H1 (cell line): Measurements from ENCODE around the gene SNAPC1. TPM values are rescaled to one million over a fixed set of nuclear protein-coding genes. Genes with fewer than 3 reads are reported as not detected.

Source experiments
- BRCA1 ChIP-seq: IDR thresholded peaks from 2 replicates; pipeline ENCODE4 v1.6.1; 2012; ENCODE audit warnings: low read depth, low read length, improper control_type of control experiment
- CHD1 ChIP-seq: IDR thresholded peaks from 2 replicates; pipeline ENCODE4 v1.6.1; 2012; ENCODE audit warnings: low read depth, low read length, improper control_type of control experiment
- KDM4A ChIP-seq: IDR thresholded peaks from one replicate; pipeline ENCODE4 v1.7.1; 2012; ENCODE audit warnings: low read depth, mild to moderate bottlenecking, moderate library complexity, low read length, inconsistent platforms; ENCODE audit not compliant: severe bottlenecking
- NANOG ChIP-seq: IDR thresholded peaks from 2 replicates; pipeline ENCODE4 v1.6.1; 2011; ENCODE audit warnings: low read length, low read depth, mild to moderate bottlenecking, inconsistent platforms; ENCODE audit not compliant: insufficient read depth, poor library complexity, severe bottlenecking
- NRF1 ChIP-seq: IDR thresholded peaks from 2 replicates; pipeline ENCODE4 v1.6.1; 2011; ENCODE audit warnings: mild to moderate bottlenecking, low read depth, low read length, improper control_type of control experiment
- POLR2AphosphoS5 ChIP-seq: IDR thresholded peaks from 2 replicates; pipeline ENCODE4 v1.6.1; 2011; ENCODE audit warnings: low read depth, low read length
- SIX5 ChIP-seq: IDR thresholded peaks from 2 replicates; pipeline ENCODE4 v1.6.1; 2011; ENCODE audit warnings: mild to moderate bottlenecking, low read depth, low read length
- SP1 ChIP-seq: IDR thresholded peaks from 2 replicates; pipeline ENCODE4 v1.6.1; 2011; ENCODE audit warnings: low read depth, low read length
- SP2 ChIP-seq: IDR thresholded peaks from 2 replicates; pipeline ENCODE4 v1.6.1; 2012; ENCODE audit warnings: mild to moderate bottlenecking, low read length, inconsistent platforms
- TAF7 ChIP-seq: optimal IDR thresholded peaks from 2 replicates; pipeline ENCODE3; 2011; ENCODE audit warnings: low read depth, mild to moderate bottlenecking, inconsistent platforms, low read length, moderate library complexity, borderline replicate concordance
- polyA plus RNA-seq, 7 experiments: library from polyadenylated mRNA; depleted of rRNA in 3 of 7; stranded (reverse) in 5 of 7; unstranded in 2 of 7; fragments of >200 nt in 5 of 7; fragments of 200-250 nt in 2 of 7; gene quantifications; 1 replicate in 5 of 7; 2 replicates in 1 of 7; 4 replicates in 1 of 7; pipeline versions ENCODE4 v1.2.1 to v1.2.3, GENCODE V29; 2011 to 2013; ENCODE audit warnings: missing spikeins in 2 of 7, mixed read lengths in 2 of 7
- total RNA-seq: library from RNA; stranded (reverse); fragmentation: NEBNext Ultra II Directional; extraction: Animal tissue kit (Norgen Biotek cat#: 25700); gene quantifications from 2 replicates; pipeline ENCODE4 v1.2.1, GENCODE V29; 2021
- TF ChIP-seq, protein P1 (sequence below): fragments of 300-600 bp; sonication (generic); IDR thresholded peaks from 2 replicates; pipeline ENCODE4 v1.7.1; 2012; ENCODE audit warnings: low read length, moderate library complexity, mild to moderate bottlenecking, inconsistent platforms; ENCODE audit not compliant: insufficient replicate concordance

SNAPC1 gene
- total and polyA plus RNA-seq, 2 of the 8 experiments (the other 6 are each of a cell fraction or from before 2014, with no cell fraction given): 5.8 to 11.1 TPM

DNA sequence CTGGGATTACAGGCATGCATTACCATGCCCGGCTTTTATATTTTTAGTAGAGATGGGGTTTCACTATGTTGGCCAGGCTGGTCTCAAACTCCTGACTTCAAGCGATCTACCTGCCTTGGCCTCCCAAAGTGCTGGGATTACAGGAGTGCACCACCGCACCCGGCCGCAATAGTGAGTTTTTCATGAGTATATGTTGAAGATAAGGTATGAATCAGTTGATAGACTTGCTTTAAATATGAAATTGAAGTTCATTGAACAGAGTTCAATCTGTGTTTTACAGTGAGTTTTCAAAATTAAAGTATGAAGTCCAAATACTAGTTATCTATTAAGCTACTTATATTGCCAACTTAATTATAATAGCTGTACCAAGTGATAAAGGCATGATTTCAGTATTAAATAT lies 35.1 kb downstream of the SNAPC1 start (continued):
- TF ChIP-seq, protein P1, sequence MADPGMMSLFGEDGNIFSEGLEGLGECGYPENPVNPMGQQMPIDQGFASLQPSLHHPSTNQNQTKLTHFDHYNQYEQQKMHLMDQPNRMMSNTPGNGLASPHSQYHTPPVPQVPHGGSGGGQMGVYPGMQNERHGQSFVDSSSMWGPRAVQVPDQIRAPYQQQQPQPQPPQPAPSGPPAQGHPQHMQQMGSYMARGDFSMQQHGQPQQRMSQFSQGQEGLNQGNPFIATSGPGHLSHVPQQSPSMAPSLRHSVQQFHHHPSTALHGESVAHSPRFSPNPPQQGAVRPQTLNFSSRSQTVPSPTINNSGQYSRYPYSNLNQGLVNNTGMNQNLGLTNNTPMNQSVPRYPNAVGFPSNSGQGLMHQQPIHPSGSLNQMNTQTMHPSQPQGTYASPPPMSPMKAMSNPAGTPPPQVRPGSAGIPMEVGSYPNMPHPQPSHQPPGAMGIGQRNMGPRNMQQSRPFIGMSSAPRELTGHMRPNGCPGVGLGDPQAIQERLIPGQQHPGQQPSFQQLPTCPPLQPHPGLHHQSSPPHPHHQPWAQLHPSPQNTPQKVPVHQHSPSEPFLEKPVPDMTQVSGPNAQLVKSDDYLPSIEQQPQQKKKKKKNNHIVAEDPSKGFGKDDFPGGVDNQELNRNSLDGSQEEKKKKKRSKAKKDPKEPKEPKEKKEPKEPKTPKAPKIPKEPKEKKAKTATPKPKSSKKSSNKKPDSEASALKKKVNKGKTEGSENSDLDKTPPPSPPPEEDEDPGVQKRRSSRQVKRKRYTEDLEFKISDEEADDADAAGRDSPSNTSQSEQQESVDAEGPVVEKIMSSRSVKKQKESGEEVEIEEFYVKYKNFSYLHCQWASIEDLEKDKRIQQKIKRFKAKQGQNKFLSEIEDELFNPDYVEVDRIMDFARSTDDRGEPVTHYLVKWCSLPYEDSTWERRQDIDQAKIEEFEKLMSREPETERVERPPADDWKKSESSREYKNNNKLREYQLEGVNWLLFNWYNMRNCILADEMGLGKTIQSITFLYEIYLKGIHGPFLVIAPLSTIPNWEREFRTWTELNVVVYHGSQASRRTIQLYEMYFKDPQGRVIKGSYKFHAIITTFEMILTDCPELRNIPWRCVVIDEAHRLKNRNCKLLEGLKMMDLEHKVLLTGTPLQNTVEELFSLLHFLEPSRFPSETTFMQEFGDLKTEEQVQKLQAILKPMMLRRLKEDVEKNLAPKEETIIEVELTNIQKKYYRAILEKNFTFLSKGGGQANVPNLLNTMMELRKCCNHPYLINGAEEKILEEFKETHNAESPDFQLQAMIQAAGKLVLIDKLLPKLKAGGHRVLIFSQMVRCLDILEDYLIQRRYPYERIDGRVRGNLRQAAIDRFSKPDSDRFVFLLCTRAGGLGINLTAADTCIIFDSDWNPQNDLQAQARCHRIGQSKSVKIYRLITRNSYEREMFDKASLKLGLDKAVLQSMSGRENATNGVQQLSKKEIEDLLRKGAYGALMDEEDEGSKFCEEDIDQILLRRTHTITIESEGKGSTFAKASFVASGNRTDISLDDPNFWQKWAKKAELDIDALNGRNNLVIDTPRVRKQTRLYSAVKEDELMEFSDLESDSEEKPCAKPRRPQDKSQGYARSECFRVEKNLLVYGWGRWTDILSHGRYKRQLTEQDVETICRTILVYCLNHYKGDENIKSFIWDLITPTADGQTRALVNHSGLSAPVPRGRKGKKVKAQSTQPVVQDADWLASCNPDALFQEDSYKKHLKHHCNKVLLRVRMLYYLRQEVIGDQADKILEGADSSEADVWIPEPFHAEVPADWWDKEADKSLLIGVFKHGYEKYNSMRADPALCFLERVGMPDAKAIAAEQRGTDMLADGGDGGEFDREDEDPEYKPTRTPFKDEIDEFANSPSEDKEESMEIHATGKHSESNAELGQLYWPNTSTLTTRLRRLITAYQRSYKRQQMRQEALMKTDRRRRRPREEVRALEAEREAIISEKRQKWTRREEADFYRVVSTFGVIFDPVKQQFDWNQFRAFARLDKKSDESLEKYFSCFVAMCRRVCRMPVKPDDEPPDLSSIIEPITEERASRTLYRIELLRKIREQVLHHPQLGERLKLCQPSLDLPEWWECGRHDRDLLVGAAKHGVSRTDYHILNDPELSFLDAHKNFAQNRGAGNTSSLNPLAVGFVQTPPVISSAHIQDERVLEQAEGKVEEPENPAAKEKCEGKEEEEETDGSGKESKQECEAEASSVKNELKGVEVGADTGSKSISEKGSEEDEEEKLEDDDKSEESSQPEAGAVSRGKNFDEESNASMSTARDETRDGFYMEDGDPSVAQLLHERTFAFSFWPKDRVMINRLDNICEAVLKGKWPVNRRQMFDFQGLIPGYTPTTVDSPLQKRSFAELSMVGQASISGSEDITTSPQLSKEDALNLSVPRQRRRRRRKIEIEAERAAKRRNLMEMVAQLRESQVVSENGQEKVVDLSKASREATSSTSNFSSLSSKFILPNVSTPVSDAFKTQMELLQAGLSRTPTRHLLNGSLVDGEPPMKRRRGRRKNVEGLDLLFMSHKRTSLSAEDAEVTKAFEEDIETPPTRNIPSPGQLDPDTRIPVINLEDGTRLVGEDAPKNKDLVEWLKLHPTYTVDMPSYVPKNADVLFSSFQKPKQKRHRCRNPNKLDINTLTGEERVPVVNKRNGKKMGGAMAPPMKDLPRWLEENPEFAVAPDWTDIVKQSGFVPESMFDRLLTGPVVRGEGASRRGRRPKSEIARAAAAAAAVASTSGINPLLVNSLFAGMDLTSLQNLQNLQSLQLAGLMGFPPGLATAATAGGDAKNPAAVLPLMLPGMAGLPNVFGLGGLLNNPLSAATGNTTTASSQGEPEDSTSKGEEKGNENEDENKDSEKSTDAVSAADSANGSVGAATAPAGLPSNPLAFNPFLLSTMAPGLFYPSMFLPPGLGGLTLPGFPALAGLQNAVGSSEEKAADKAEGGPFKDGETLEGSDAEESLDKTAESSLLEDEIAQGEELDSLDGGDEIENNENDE: no peak
- TF ChIP-seq KDM4A (no peak), TAF7 (no peak), SP2 (no peak), BRCA1 (no peak), CHD1 (no peak), NANOG (no peak), SIX5 (no peak), NRF1 (no peak), POLR2AphosphoS5 (no peak), SP1 (no peak)
